Measurements from ENCODE around the gene MYH9.
A peak's percentile ranks its signal among the peaks of the same experiment; 100 is the strongest.

The MYH9 gene

DNA sequence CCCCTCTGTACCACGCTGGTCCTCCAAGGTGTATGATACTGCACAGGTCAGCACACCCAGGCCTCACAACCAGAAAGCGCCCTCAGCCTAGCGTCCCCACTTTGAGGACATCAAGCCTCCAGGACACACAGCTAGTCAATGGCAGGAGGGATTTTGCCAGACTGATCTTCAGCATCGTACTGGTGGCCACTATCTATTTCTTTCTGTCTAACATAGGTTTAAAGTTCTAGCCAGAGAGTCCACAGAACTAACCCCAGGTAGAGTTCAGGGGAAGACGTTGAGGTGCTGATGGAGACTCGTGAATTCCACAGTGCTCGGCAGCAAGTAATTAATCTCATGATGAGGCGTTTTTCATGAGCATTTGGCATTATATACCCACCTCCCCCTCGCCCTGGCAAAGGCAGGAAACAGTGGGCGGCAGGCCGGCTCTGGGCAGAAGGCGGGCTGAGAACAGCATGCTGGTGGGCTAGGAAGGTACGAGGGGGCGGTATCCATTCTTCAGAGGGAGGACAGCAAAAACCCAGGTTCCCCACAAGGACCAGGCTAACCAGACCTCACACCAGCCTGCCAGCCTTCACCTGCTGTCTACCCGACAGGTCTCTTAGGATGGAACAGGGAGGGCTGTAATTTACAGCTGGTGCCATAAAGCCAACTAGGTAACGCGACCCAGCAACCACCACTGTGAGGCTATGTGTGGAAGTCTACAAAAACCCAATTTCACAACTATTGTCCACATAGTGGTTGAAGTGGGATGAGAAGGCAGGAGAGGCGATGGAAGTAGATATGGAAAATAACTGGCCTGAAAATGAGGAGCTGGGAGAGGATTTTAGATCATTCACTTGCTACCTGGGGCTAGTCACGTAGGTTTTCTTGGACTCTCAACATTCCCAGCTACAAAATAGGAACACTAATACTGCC is 18.5 kb downstream of the MYH9 start:
- peak overlapping the region; percentile 54 for H3K4me3 ChIP-seq (ENCODE audit: low read length)
- H3K27me3 ChIP-seq (ENCODE audit: insufficient read depth, low read length) = no peaks in the 10 kb centered on the region
- peak overlapping the region; percentile 73 for H3K9ac ChIP-seq (ENCODE audit: low read depth, low read length)
- peak overlapping the region; percentile 82 for H3K27ac ChIP-seq (ENCODE audit: low read length)
- peaks cover 68% of the 10 kb centered on the region for H3K4me1 ChIP-seq (ENCODE audit: insufficient read depth, low read length)
- H3K36me3 ChIP-seq (ENCODE audit: insufficient read depth, low read depth, low read length) = peaks cover 13% of the 10 kb centered on the region; the same call in 1 of the 2 replicates
- no peaks in the 10 kb centered on the region for H3K9me3 ChIP-seq (ENCODE audit: insufficient read depth, low read depth, low read length)

DNA sequence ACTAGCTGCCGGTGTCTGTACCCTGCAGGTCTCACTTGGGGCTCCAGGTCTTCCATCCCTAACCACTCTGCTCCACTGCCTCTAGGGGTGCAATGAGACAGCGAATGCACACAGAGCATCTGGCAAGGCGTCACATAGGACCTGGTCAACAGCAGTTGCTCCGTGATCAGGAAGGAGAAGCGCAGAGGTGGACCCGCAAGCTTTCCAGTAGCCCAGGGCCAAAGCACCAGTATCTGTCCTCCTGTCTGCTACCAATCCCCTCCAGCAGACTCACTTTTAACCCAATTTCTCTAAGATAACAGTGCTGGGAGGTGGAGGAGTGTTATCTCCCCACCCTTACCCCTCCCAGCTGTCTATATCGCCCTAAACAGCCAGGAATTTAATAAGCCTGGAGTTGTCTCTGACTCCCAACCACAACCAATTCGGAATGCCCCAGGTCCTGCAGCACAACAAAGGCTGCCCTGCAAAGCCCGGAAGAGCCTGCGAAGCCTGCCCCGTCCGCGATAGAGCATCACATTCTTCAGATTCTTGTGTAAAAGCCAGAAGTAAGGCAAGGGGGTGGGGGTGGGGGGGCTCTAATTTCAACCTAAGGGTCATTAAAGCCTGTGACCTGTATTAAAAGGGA is 19.3 kb downstream of the MYH9 start:
- Histone ChIP-seq H3K4me1 (ENCODE audit: insufficient read depth, low read length) (peaks cover 73% of the 10 kb centered on the region), H3K27me3 (ENCODE audit: insufficient read depth, low read length) (no peaks in the 10 kb centered on the region), H3K4me3 (ENCODE audit: low read length) (peak overlapping the region; percentile 54), H3K9ac (ENCODE audit: low read depth, low read length) (peak overlapping the region; percentile 80), H3K9me3 (ENCODE audit: insufficient read depth, low read depth, low read length) (no peaks in the 10 kb centered on the region), H3K36me3 (ENCODE audit: insufficient read depth, low read depth, low read length) (peaks cover 13% of the 10 kb centered on the region; the same call in 1 of the 2 replicates), H3K27ac (ENCODE audit: low read length) (peak overlapping the region; percentile 87)

DNA sequence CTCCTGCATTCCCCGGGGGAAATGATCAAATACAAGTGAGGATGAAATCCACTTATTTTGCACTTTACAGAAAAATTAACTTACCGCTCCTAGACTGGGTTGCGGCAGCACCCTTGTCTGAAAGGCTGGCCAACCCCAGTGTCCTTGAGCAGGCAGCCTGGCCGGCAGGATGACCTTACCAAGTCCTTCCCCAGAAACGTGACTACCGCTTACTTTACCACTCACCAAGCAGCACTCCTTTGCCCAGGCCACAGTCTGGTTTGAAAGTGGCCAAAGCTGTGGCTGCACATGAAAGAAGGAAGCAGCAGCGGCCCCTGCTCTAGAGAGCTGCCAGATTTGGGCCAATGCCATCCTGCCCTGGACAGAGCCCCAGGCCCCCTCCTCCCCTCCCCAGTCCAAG is 20.3 kb downstream of the MYH9 start:
- Histone ChIP-seq H3K4me1 (ENCODE audit: insufficient read depth, low read length) (peaks cover 72% of the 10 kb centered on the region), H3K36me3 (ENCODE audit: insufficient read depth, low read depth, low read length) (peaks cover 13% of the 10 kb centered on the region; the same call in 1 of the 2 replicates), H3K27ac (ENCODE audit: low read length) (peak overlapping the region; percentile 87), H3K9me3 (ENCODE audit: insufficient read depth, low read depth, low read length) (no peaks in the 10 kb centered on the region), H3K9ac (ENCODE audit: low read depth, low read length) (peak overlapping the region; percentile 80; the same call in 1 of the 2 replicates), H3K27me3 (ENCODE audit: insufficient read depth, low read length) (no peaks in the 10 kb centered on the region), H3K4me3 (ENCODE audit: low read length) (no peak overlapping the region)

DNA sequence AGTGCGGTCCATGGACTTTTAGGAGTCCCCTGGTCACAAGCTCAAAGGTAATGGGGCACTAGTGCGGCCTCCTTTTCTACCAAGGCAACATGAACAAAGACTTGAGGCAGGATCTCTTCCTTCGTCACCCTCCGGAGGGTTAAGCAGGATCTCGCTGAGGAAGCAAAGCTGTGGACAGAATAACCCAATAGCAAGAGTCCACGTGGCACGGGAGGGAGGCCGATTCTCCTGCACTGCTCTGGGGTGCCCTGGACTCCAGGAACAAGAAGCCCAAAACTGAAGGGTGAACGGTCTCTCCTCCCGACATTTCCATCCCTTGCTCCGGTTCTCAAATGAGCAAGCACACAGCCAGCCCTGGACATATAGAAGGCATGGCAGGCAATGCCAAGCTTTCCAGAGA is 20.7 kb downstream of the MYH9 start:
- H3K27me3 ChIP-seq (ENCODE audit: insufficient read depth, low read length) = no peaks in the 10 kb centered on the region
- peaks cover 13% of the 10 kb centered on the region; the same call in 1 of the 2 replicates for H3K36me3 ChIP-seq (ENCODE audit: insufficient read depth, low read depth, low read length)
- H3K9me3 ChIP-seq (ENCODE audit: insufficient read depth, low read depth, low read length) = no peaks in the 10 kb centered on the region
- H3K9ac ChIP-seq (ENCODE audit: low read depth, low read length) = peak overlapping the region; percentile 80; the same call in 1 of the 2 replicates
- no peak overlapping the region for H3K4me3 ChIP-seq (ENCODE audit: low read length)
- peak overlapping the region; percentile 87 for H3K27ac ChIP-seq (ENCODE audit: low read length)
- H3K4me1 ChIP-seq (ENCODE audit: insufficient read depth, low read length) = peaks cover 73% of the 10 kb centered on the region

DNA sequence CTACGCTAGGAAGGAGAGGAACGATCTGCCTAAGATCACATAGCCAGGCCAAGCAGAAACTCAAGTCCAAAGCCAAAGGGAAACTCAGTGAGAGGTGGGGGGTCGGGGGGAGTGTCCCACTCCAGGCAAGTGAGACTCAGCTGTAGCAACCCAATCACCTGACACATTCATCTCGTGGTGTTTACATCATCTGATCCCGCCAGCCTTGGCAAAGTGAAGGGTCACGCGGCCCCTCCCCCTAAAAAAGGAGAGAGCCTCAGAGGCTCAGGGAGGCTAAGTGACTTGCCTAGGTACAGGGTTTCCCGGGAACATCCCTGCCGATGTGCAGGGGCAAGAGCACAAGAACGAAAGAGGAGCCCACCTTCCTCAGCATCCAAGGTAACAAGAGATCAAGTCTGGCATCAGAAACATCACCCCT is 21.5 kb downstream of the MYH9 start:
- no peaks in the 10 kb centered on the region for H3K27me3 ChIP-seq (ENCODE audit: insufficient read depth, low read length)
- H3K9ac ChIP-seq (ENCODE audit: low read depth, low read length) = peak overlapping the region; percentile 80; the same call in 1 of the 2 replicates
- H3K36me3 ChIP-seq (ENCODE audit: insufficient read depth, low read depth, low read length) = peaks cover 13% of the 10 kb centered on the region; the same call in 1 of the 2 replicates
- no peaks in the 10 kb centered on the region for H3K9me3 ChIP-seq (ENCODE audit: insufficient read depth, low read depth, low read length)
- no peak overlapping the region for H3K27ac ChIP-seq (ENCODE audit: low read length)
- H3K4me1 ChIP-seq (ENCODE audit: insufficient read depth, low read length) = peaks cover 80% of the 10 kb centered on the region
- no peak overlapping the region for H3K4me3 ChIP-seq (ENCODE audit: low read length)

DNA sequence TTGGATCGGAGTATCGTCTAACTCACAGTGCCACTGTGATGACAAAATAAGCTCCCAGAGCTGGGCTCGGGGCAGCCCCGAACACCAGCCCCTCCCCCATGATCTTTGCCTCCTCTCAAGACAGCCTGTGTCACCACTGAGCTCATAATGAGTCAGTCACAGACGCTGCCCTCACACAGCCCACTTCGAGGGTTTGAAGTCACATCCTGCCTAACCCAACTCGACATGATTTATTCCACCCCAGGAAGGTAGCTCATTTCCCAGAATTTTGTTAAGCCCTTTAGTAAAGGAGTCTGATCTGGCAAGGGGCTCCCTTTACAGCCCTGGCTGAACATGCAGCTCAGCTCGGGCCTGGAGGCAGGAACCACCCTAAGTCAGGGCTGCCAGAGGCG is 22.8 kb downstream of the MYH9 start:
- H3K27ac ChIP-seq (ENCODE audit: low read length) = no peak overlapping the region
- no peaks in the 10 kb centered on the region for H3K9me3 ChIP-seq (ENCODE audit: insufficient read depth, low read depth, low read length)
- no peak overlapping the region for H3K9ac ChIP-seq (ENCODE audit: low read depth, low read length)
- H3K36me3 ChIP-seq (ENCODE audit: insufficient read depth, low read depth, low read length) = peaks cover 13% of the 10 kb centered on the region; the same call in 1 of the 2 replicates
- H3K4me3 ChIP-seq (ENCODE audit: low read length) = no peak overlapping the region
- H3K27me3 ChIP-seq (ENCODE audit: insufficient read depth, low read length) = no peaks in the 10 kb centered on the region
- peaks cover 80% of the 10 kb centered on the region for H3K4me1 ChIP-seq (ENCODE audit: insufficient read depth, low read length)

DNA sequence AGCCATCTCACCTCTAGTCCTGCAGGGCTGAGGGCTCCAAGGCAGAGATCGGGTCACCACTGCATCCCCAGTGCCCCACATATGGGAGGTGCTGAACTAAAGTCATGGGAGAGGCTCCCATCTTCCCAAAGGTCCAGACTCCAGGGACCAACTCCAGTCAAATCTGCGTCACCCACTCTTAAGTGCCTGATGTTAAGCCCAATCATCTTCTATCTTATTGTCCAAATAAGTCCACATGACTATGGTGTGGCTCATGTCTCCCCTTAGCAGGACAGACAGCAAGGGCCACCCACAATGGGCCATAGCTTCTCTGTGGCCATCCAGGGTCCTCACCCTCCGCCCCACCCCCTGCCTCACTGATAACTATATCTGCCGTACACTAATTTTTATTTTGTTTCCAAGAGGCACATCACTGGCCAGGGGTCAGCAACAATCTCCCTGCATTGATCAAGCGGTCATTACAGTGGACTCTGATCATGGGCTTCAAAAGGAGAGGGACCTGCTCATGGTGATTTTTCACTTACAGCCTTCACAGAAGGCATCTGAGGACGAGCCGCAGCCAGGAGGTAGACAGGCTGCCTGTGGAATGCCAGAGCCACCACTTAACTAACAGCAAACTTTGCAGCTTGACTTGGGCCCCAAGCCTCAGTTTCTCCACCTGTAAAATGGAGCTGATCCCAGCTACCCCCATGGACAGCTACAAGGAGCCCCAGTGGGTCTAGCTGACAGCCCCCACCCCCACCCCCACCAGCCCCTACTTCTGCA is 23.3 kb downstream of the MYH9 start:
- Histone ChIP-seq H3K36me3 (ENCODE audit: insufficient read depth, low read depth, low read length) (peaks cover 13% of the 10 kb centered on the region; the same call in 1 of the 2 replicates), H3K9ac (ENCODE audit: low read depth, low read length) (peak overlapping the region; percentile 20; the same call in 1 of the 2 replicates), H3K27me3 (ENCODE audit: insufficient read depth, low read length) (no peaks in the 10 kb centered on the region), H3K9me3 (ENCODE audit: insufficient read depth, low read depth, low read length) (no peaks in the 10 kb centered on the region), H3K27ac (ENCODE audit: low read length) (no peak overlapping the region), H3K4me3 (ENCODE audit: low read length) (no peak overlapping the region), H3K4me1 (ENCODE audit: insufficient read depth, low read length) (peaks cover 80% of the 10 kb centered on the region)

DNA sequence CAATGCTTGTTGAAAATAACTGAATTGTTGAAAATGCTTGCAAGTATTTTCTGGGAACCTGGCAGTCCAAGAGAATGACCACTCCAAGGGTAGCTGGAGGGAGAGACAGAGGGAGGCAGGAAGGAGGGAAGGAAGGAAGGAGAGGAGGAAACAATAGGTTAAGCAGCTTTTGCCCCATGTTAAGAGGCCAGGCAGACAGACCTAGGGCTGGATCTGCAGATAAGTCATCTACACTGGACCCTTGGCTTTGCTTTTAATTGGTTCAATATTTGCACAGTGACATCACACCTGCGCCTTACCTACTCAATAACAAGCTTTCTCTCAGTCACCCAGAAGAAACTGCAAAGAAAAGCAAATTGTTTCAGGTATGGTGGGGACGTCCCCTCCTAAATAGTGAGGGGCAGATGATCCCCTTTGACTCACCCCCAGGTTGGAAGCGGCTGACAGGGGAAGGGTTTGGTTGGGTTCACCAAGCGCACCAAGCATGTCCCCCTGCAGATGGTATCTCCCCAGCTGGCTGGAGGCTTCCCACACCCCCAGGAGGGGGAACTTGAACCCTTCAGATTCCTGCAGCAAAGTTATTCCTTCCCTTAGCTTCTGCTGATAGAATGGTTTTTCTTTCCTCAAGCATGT is 24.3 kb downstream of the MYH9 start:
- peaks cover 13% of the 10 kb centered on the region; the same call in 1 of the 2 replicates for H3K36me3 ChIP-seq (ENCODE audit: insufficient read depth, low read depth, low read length)
- no peaks in the 10 kb centered on the region for H3K9me3 ChIP-seq (ENCODE audit: insufficient read depth, low read depth, low read length)
- H3K4me1 ChIP-seq (ENCODE audit: insufficient read depth, low read length) = peaks cover 73% of the 10 kb centered on the region
- H3K9ac ChIP-seq (ENCODE audit: low read depth, low read length) = peak overlapping the region; percentile 19; the same call in 1 of the 2 replicates
- H3K27me3 ChIP-seq (ENCODE audit: insufficient read depth, low read length) = no peaks in the 10 kb centered on the region
- H3K4me3 ChIP-seq (ENCODE audit: low read length) = no peak overlapping the region
- no peak overlapping the region for H3K27ac ChIP-seq (ENCODE audit: low read length)

DNA sequence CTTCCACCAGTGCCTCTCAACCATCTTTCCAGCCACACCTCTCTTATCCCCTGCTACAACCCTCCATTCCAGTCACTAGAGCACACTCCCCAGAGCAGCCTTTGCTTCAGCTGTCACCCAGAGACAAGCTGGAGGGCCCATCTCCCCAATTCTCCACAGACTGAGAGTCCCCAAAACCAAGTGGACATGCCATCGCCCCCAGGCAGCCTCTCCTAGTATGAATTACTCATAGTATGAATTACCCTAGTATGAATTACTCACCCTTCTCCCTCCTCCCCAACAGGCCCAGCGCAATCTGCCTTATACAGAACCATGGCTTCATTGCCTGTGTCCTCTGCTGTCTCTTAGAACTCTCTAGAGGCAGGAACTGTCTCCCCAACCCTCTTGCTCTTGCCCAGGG is 24.8 kb downstream of the MYH9 start:
- Histone ChIP-seq H3K4me3 (ENCODE audit: low read length) (no peak overlapping the region), H3K36me3 (ENCODE audit: insufficient read depth, low read depth, low read length) (peaks cover 13% of the 10 kb centered on the region; the same call in 1 of the 2 replicates), H3K9me3 (ENCODE audit: insufficient read depth, low read depth, low read length) (no peaks in the 10 kb centered on the region), H3K9ac (ENCODE audit: low read depth, low read length) (no peak overlapping the region), H3K4me1 (ENCODE audit: insufficient read depth, low read length) (peaks cover 68% of the 10 kb centered on the region), H3K27ac (ENCODE audit: low read length) (no peak overlapping the region), H3K27me3 (ENCODE audit: insufficient read depth, low read length) (no peaks in the 10 kb centered on the region)

DNA sequence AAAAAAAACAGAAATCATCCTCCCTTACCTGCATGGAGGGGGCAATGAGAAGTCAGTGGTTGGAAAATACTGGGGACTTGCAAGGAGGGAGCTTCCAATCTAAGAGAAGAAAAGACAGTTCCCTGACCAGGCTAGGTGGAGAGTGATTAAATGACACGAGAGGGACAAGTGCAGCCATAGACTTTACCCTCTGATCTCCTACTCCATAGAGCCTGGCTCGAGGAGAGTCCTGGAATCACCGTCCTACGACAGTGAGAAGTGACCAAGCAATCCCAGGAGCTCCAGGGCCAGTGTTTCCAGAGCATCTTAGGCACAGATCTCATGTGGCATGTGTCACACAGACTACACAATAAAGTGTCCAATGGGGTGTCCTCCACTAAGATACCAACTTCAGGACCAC is 25.7 kb downstream of the MYH9 start:
- Histone ChIP-seq H3K4me1 (ENCODE audit: insufficient read depth, low read length) (peaks cover 65% of the 10 kb centered on the region), H3K27ac (ENCODE audit: low read length) (no peak overlapping the region), H3K9ac (ENCODE audit: low read depth, low read length) (no peak overlapping the region), H3K36me3 (ENCODE audit: insufficient read depth, low read depth, low read length) (peaks cover 7% of the 10 kb centered on the region; the same call in 1 of the 2 replicates), H3K4me3 (ENCODE audit: low read length) (no peak overlapping the region), H3K27me3 (ENCODE audit: insufficient read depth, low read length) (no peaks in the 10 kb centered on the region), H3K9me3 (ENCODE audit: insufficient read depth, low read depth, low read length) (no peaks in the 10 kb centered on the region)
